Transverse colon (tissue), 4 donors: ENCODE data around the gene HJURP. TPM values are rescaled to one million over a fixed set of nuclear protein-coding genes. Genes with fewer than 3 reads are reported as not detected.
"Not testable (repeated sequence)": the region's sequence is repeated elsewhere in the genome, so short reads cannot be mapped to it uniquely, and the experiment has no call there.

Experiments
- DNase-seq: peaks from one replicate; pipeline ENCODE4 v3.0.0-alpha.2; 2019
- H3K27ac ChIP-seq, 4 donors: fragments of 200-600 bp; sonication (generic); 2 replicates each; pipeline ENCODE4 v1.5.1; 2016 to 2018; ENCODE audit warnings: inconsistent platforms in 4 of 4
- H3K27me3 ChIP-seq: fragments of 200-600 bp; sonication (generic); 2 replicates; pipeline ENCODE4 v1.5.1; 2017; ENCODE audit warnings: inconsistent platforms
- H3K36me3 ChIP-seq, 4 donors: fragments of 200-600 bp; sonication (generic); 2 replicates each; pipeline ENCODE4 v1.5.1; 2017 to 2019; ENCODE audit warnings: inconsistent platforms in 4 of 4
- H3K4me1 ChIP-seq, 4 donors: fragments of 200-600 bp; sonication (generic); 2 replicates each; pipeline ENCODE4 v1.5.1; 2017 to 2020; ENCODE audit warnings: inconsistent platforms in 4 of 4
- H3K4me3 ChIP-seq, 4 donors: fragments of 200-600 bp; sonication (generic); 1 replicate in 1 of 4; 2 replicates in 3 of 4; pipeline versions ENCODE4 v1.5.1 to v1.6.1; 2017 to 2019; ENCODE audit warnings: inconsistent platforms in 4 of 4
- H3K9me3 ChIP-seq, 2 donors: fragments of 200-600 bp; sonication (generic); 2 replicates each; pipeline ENCODE4 v1.5.1; 2017 to 2019; ENCODE audit warnings: inconsistent platforms in 2 of 2
- EP300 ChIP-seq: sonication (generic); formaldehyde crosslinking; IDR thresholded peaks from one replicate; pipeline ENCODE4 v1.6.1; 2017; ENCODE audit warnings: antibody characterized with exemption, low read depth
- POLR2A ChIP-seq: fragments of 450-650 bp; IDR thresholded peaks from one replicate; pipeline ENCODE4 v1.6.1; 2016; ENCODE audit warnings: antibody characterized with exemption, mild to moderate bottlenecking, moderate library complexity
- POLR2AphosphoS5 ChIP-seq, 3 donors: sonication (generic); formaldehyde crosslinking; IDR thresholded peaks; one replicate each; pipeline ENCODE4 v1.6.1; 2016; ENCODE audit warnings: antibody characterized with exemption in 3 of 3
- WGBS, 2 donors: methylation state at CpG; one replicate each; pipeline ENCODE4 v1.1.5; 2018; ENCODE audit warnings: low coverage in 1 of 2; 5-methylcytosine and 5-hydroxymethylcytosine counted together
- in situ Hi-C, 4 donors: fragments of 200-750 bp; cut with MboI; loops; one replicate each; pipeline versions ENCODE4 v1.15.0 to v1.15.1; 2017; ENCODE audit warnings: low sequenced_read_pairs in 3 of 4, low pct_ligation_motif_present in 1 of 4, low pct_unique_long_range_greater_than_20kb in 1 of 4
- intact Hi-C: fragments of 100-400 bp; cut with DNase I; formaldehyde crosslinking; loops from one replicate; pipeline ENCODE4 v1.15.1; 2023; ENCODE audit warnings: low total_unique reads
- total RNA-seq, 4 donors: library from RNA; depleted of rRNA; stranded (reverse); fragments of >200 nt; gene quantifications; one replicate each; pipeline ENCODE4 v1.1.0, GENCODE V29; 2016
- TF ChIP-seq, protein P1 (sequence below), 5 experiments: fragments of 200-600 bp in 3 of 5; fragments of 450-650 bp in 2 of 5; sonication (generic) in 3 of 5; IDR thresholded peaks; 1 replicate in 2 of 5; 2 replicates in 3 of 5; pipeline ENCODE4 v1.5.1; 2016 to 2017; ENCODE audit warnings: antibody characterized with exemption in 5 of 5, inconsistent platforms in 3 of 5, mild to moderate bottlenecking in 2 of 5, moderate library complexity in 1 of 5

HJURP gene
- total RNA-seq, 4 donors from 2014 or later = 1.9 to 29.5 (median 2.1) TPM; not detected in 1

GRCh38 chr2:233892793-233893192 is 38.5 kb upstream of the HJURP start:
- intact Hi-C loops = no loop called here
- H3K9me3 ChIP-seq = no peaks in the 10 kb centered on the region
- TF ChIP-seq POLR2A (no peak), EP300 (no peak), POLR2AphosphoS5 (IDR thresholded peaks at IDR 0.05) (no peak)
- TF ChIP-seq, protein P1, sequence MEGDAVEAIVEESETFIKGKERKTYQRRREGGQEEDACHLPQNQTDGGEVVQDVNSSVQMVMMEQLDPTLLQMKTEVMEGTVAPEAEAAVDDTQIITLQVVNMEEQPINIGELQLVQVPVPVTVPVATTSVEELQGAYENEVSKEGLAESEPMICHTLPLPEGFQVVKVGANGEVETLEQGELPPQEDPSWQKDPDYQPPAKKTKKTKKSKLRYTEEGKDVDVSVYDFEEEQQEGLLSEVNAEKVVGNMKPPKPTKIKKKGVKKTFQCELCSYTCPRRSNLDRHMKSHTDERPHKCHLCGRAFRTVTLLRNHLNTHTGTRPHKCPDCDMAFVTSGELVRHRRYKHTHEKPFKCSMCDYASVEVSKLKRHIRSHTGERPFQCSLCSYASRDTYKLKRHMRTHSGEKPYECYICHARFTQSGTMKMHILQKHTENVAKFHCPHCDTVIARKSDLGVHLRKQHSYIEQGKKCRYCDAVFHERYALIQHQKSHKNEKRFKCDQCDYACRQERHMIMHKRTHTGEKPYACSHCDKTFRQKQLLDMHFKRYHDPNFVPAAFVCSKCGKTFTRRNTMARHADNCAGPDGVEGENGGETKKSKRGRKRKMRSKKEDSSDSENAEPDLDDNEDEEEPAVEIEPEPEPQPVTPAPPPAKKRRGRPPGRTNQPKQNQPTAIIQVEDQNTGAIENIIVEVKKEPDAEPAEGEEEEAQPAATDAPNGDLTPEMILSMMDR (IDR thresholded peaks at IDR 0.05) = no peak
- no peak overlapping the region for H3K4me3 ChIP-seq
- no peaks in the 10 kb centered on the region for H3K36me3 ChIP-seq
- 80 to 100% methylated on average over 1 to 2 of the region's 2 CpGs for WGBS, 2 donors
- H3K27ac ChIP-seq = no peak overlapping the region
- H3K4me1 ChIP-seq = no peaks in the 10 kb centered on the region
- in situ Hi-C loops = no loop called here
- no peak for DNase-seq
- peaks cover 2% of the 10 kb centered on the region for H3K27me3 ChIP-seq

GRCh38 chr2:233882353-233882752 is 28.0 kb upstream of the HJURP start:
- Histone ChIP-seq H3K4me3 (no peak overlapping the region), H3K27me3 (peaks cover 15% of the 10 kb centered on the region), H3K9me3 (peaks cover 12 to 21% of the 10 kb centered on the region in 2 donors), H3K36me3 (no peaks in the 10 kb centered on the region), H3K27ac (no peak overlapping the region), H3K4me1 (no peaks in the 10 kb centered on the region)
- intact Hi-C loops = no loop called here
- DNase-seq = no peak
- in situ Hi-C loops = no loop called here
- TF ChIP-seq EP300 = no peak
- TF ChIP-seq POLR2AphosphoS5 (IDR thresholded peaks at IDR 0.05) = no peak
- TF ChIP-seq POLR2A = no peak
- TF ChIP-seq, protein P1 (IDR thresholded peaks at IDR 0.05) = no peak

GRCh38 chr2:233872125-233872524 is 17.8 kb upstream of the HJURP start:
- in situ Hi-C loops, intact Hi-C loops, DNase-seq, H3K4me3 ChIP-seq, H3K9me3 ChIP-seq, H3K27ac ChIP-seq, H3K36me3 ChIP-seq, H3K4me1 ChIP-seq: not testable (repeated sequence)
- 21 to 40% methylated on average over 2 of the region's 2 CpGs for whole genome bisulfite sequencing, 2 donors
- H3K27me3 ChIP-seq = peaks cover 46% of the 10 kb centered on the region

DNA sequence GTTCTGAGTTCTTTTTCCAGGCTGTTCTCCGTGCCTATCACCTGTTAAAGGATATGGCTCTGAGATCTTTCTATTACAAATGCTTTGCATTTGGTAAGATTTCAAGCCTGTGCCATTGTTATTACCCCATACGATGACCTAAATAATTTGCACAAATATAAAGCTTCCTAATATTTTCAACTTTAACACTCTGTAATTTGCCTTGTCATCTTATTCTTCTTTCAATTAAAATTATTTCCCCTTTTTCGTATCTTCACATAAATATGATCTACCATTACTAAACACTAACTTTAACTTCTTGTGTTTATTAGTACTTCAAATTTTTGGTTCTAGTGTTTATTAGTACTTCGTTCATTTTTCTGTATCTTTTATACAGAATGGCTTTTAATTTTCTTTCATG is 17.1 kb upstream of the HJURP start:
- in situ Hi-C loops = no loop called here
- Histone ChIP-seq H3K9me3 (peaks cover 0 to 4% of the 10 kb centered on the region in 2 donors), H3K36me3 (no peaks in the 10 kb centered on the region), H3K4me3 (no peak overlapping the region), H3K27ac (no peak overlapping the region), H3K4me1 (no peaks in the 10 kb centered on the region), H3K27me3 (peaks cover 46% of the 10 kb centered on the region)
- WGBS, 2 donors = 59 to 66% methylated on average over 4 of the region's 4 CpGs
- intact Hi-C loops = no loop called here
- no peak for DNase-seq
- no peak for TF ChIP-seq POLR2AphosphoS5 (IDR thresholded peaks at IDR 0.05)
- no peak for TF ChIP-seq EP300
- TF ChIP-seq, protein P1 (IDR thresholded peaks at IDR 0.05) = no peak
- no peak for TF ChIP-seq POLR2A

- Histone ChIP-seq H3K9me3 (peaks cover 0 to 4% of the 10 kb centered on the region in 2 donors), H3K36me3 (no peaks in the 10 kb centered on the region), H3K4me3 (peak within 1 kb of the TSS; percentile 29 to 55 (median 42)), H3K4me1 (no peaks in the 10 kb centered on the region), H3K27ac (peak within 1 kb of the TSS in 3 of 4 donors; percentile 25 to 53 (median 28)), H3K27me3 (peaks cover 36% of the 10 kb centered on the region)
- TF ChIP-seq POLR2A (no peak), EP300 (no peak), POLR2AphosphoS5 (IDR thresholded peaks at IDR 0.05) (no peak)
- TF ChIP-seq, protein P1 (IDR thresholded peaks at IDR 0.05) = no peak
- intact Hi-C loops (no loop called here), in situ Hi-C loops (no loop called here)
- DNase-seq = peak; percentile 47
- WGBS, 2 donors = 0 to 15% methylated on average over 1 to 50 of the region's 50 CpGs
These were observed 13.7 kb upstream of the HJURP start, which contains the start of gene MSL3B for GRCh38 chr2:233867993-233868532. Gene MSL3B (minus strand): TSS chr2:233868386.
